ENCODE data around the gene DNAH5. TPM values are rescaled to one million over a fixed set of nuclear protein-coding genes. Genes with fewer than 3 reads are reported as not detected.

DNAH5 gene
- total and polyA plus RNA-seq, 8 donors: 0.50 to 12.5 (median 1.1) TPM; not detected in 1

DNA sequence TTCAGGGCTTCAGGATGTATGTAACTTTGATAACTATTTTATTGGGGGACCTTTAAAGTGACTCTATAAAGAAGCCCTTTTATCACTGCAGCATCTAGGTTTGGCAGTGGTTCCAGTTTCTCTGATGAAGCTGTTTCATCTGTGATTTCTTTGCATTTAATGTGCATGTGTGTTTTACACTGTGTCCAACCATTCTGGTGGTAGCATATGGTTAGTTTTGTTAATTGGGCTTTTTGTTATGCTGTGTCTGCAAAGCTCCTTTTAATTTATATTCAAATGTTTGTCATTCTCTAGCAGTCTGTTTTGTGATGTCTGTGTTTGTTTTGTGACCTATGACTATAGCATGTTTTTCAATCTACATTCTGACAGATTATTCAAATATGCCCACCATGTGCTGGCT is 294.8 kb downstream of the DNAH5 start:
- Histone ChIP-seq H3K27me3 (no peaks in the 10 kb centered on the region), H3K36me3 (no peaks in the 10 kb centered on the region), H3K4me1 (no peaks in the 10 kb centered on the region), H3K27ac (no peak overlapping the region), H3K9me3 (peaks cover 0 to 14% (median 3%) of the 10 kb centered on the region in 4 donors), H3K4me3 (no peak overlapping the region)
- intact Hi-C loops (cut with DNase I; ENCODE audit: low total_unique reads): no loop called here
- no peak for DNase-seq
- no peak for TF ChIP-seq POLR2AphosphoS5 (IDR thresholded peaks at IDR 0.05)
- no peak for TF ChIP-seq EP300 (IDR thresholded peaks at IDR 0.05)

DNA sequence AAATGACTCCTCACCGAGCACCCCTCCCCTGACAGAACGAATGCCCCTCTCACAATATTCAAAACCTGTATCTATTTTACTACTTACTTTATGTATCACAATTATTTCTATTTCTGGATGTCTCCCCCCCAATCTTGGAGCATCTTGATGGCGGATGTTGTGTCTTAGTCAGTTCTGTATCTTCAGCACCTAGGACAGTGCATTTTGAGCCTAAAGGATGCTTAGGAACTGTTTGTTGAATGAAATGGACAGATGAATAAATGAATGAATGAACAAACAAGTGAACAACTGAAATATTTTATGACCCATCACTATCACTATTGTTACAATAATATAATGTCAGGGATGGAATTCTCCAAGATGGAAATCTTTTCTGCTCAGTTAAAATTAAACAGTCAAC is 295.7 kb downstream of the DNAH5 start:
- Histone ChIP-seq H3K27ac (no peak overlapping the region), H3K4me1 (no peaks in the 10 kb centered on the region), H3K36me3 (no peaks in the 10 kb centered on the region), H3K27me3 (no peaks in the 10 kb centered on the region), H3K9me3 (peaks cover 0 to 14% (median 3%) of the 10 kb centered on the region in 4 donors), H3K4me3 (no peak overlapping the region)
- no peak for TF ChIP-seq EP300 (IDR thresholded peaks at IDR 0.05)
- intact Hi-C loops (cut with DNase I; ENCODE audit: low total_unique reads): no loop called here
- DNase-seq: no peak
- WGBS, 5 donors: 66 to 86% (median 79%) methylated on average over 3 of the region's 3 CpGs

DNA sequence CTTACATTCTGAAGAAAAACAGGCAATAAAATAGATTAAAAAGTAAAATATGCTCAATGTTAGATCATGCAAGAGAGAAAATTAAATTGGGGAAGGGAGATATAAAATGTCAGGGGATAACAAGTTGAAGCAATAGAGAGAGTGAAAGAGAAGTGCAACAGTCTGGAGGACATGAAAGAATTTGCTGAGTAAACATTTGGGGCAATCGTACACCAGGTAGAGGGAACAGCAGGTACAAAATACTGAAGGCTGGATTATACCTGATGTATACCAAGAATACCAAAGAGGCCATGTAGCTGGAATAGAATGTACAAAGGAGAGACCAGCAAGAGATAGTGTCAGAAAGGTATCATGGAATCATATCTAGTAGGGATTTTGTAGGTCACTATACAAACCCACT is 300.8 kb downstream of the DNAH5 start:
- WGBS, 5 donors: 19 to 86% (median 38%) methylated on average over 1 of the region's 1 CpG
- Histone ChIP-seq H3K27ac (no peak overlapping the region), H3K36me3 (no peaks in the 10 kb centered on the region), H3K27me3 (no peaks in the 10 kb centered on the region), H3K9me3 (peaks cover 0 to 3% (median 0%) of the 10 kb centered on the region in 4 donors), H3K4me1 (no peaks in the 10 kb centered on the region), H3K4me3 (no peak overlapping the region)
- intact Hi-C loops (cut with DNase I; ENCODE audit: low total_unique reads): no loop called here
- TF ChIP-seq POLR2A (IDR thresholded peaks at IDR 0.05) (no peak), POLR2AphosphoS5 (IDR thresholded peaks at IDR 0.05) (no peak), EP300 (IDR thresholded peaks at IDR 0.05) (no peak)
- TF ChIP-seq, protein P1, sequence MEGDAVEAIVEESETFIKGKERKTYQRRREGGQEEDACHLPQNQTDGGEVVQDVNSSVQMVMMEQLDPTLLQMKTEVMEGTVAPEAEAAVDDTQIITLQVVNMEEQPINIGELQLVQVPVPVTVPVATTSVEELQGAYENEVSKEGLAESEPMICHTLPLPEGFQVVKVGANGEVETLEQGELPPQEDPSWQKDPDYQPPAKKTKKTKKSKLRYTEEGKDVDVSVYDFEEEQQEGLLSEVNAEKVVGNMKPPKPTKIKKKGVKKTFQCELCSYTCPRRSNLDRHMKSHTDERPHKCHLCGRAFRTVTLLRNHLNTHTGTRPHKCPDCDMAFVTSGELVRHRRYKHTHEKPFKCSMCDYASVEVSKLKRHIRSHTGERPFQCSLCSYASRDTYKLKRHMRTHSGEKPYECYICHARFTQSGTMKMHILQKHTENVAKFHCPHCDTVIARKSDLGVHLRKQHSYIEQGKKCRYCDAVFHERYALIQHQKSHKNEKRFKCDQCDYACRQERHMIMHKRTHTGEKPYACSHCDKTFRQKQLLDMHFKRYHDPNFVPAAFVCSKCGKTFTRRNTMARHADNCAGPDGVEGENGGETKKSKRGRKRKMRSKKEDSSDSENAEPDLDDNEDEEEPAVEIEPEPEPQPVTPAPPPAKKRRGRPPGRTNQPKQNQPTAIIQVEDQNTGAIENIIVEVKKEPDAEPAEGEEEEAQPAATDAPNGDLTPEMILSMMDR (IDR thresholded peaks at IDR 0.05): no peak
- DNase-seq: no peak

DNA sequence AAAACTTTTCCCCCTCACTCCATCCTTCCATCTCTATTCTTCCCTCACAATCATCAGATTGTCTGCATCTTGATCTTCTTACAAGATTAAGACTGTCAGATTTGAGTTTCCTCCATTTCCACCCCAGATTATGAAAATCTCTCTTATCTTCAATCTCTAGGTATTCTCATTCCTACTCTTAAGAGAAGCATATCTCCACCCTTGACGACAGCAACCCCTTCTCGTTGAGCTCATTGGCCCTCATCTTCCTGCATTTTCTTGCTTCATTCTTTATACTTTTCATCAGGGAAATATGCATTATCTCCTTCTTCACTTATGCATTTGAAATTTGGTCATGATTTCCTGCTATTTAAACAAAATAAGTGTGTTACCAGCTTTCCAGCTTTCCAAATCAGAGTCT is 301.3 kb downstream of the DNAH5 start:
- H3K27ac ChIP-seq: no peak overlapping the region
- no peak overlapping the region for H3K4me3 ChIP-seq
- H3K9me3 ChIP-seq: no peaks in the 10 kb centered on the region
- H3K4me1 ChIP-seq: no peaks in the 10 kb centered on the region
- H3K27me3 ChIP-seq: no peaks in the 10 kb centered on the region
- WGBS, 5 donors: 82 to 91% (median 86%) methylated on average over 2 of the region's 2 CpGs
- intact Hi-C loops (cut with DNase I; ENCODE audit: low total_unique reads): no loop called here
- DNase-seq: no peak
- H3K36me3 ChIP-seq: no peaks in the 10 kb centered on the region
- TF ChIP-seq EP300 (IDR thresholded peaks at IDR 0.05) (no peak), POLR2AphosphoS5 (IDR thresholded peaks at IDR 0.05) (no peak), POLR2A (IDR thresholded peaks at IDR 0.05) (no peak)
- TF ChIP-seq, protein P1 (IDR thresholded peaks at IDR 0.05): no peak

Other genes with a start within 250 kb of the DNAH5 start
- 100 to 1,000 TPM in 4 of 5 donors, 10 to 100 TPM in 1; 67.1 to 558 (median 199) TPM for gene TRIO, start 198.7 kb upstream of the DNAH5 start, total RNA-seq
- 10 to 100 TPM in 2 of 3 donors, 1 to 10 TPM in 1; 9.9 to 20.8 (median 15.3) TPM for gene TRIO, start 198.7 kb upstream of the DNAH5 start, polyA plus RNA-seq

All from stomach (tissue), 9 donors.